HepG2 (cell line): ENCODE results near the gene ITGB2. TPM values are rescaled to one million over a fixed set of nuclear protein-coding genes. Genes with fewer than 3 reads are reported as not detected.

Source experiments
- CAMTA2 ChIP-seq: sonication (generic); formaldehyde crosslinking; IDR thresholded peaks from 2 replicates; pipeline ENCODE4 v1.4.0; 2020; ENCODE audit warnings: mild to moderate bottlenecking, missing genetic modification reagents, borderline replicate concordance
- ETV6 ChIP-seq: sonication (generic); formaldehyde crosslinking; conservative IDR thresholded peaks from 2 replicates; pipeline ENCODE4 v1.4.0; 2020; ENCODE audit warnings: missing genetic modification reagents
- KLF11 ChIP-seq: IDR thresholded peaks from 2 replicates; pipeline ENCODE4 v1.6.1; 2016; ENCODE audit warnings: missing compliant biosample characterization
- MAFG ChIP-seq: sonication (generic); formaldehyde crosslinking; IDR thresholded peaks from 2 replicates; pipeline ENCODE4 v1.5.1; 2020; ENCODE audit warnings: mild to moderate bottlenecking, missing genetic modification reagents
- MLLT10 ChIP-seq: sonication (generic); formaldehyde crosslinking; IDR thresholded peaks from 2 replicates; pipeline ENCODE4 v1.4.0; 2020; ENCODE audit warnings: missing genetic modification reagents
- NFE2 ChIP-seq: sonication (generic); formaldehyde crosslinking; IDR thresholded peaks from 2 replicates; pipeline ENCODE4 v1.4.0; 2020; ENCODE audit warnings: missing genetic modification reagents
- POLR2G ChIP-seq: fragments of 200-400 bp; formaldehyde crosslinking; IDR thresholded peaks from 2 replicates; pipeline ENCODE4 v1.6.1; 2018; ENCODE audit warnings: mild to moderate bottlenecking, low read depth, low read length, moderate library complexity
- SALL1 ChIP-seq: sonication (generic); formaldehyde crosslinking; IDR thresholded peaks from 2 replicates; pipeline ENCODE4 v1.8.0; 2022; ENCODE audit warnings: mild to moderate bottlenecking, missing genetic modification reagents
- SMC3 ChIP-seq: IDR thresholded peaks from 2 replicates; pipeline ENCODE4 v1.6.1; 2011; ENCODE audit warnings: low read length, improper control_type of control experiment
- SRSF4 ChIP-seq: fragments of 200-400 bp; formaldehyde crosslinking; IDR thresholded peaks from one replicate; pipeline ENCODE4 v1.6.1; 2018; ENCODE audit warnings: mild to moderate bottlenecking, low read depth, low read length, moderate library complexity; ENCODE audit not compliant: poor library complexity, severe bottlenecking
- TAF15 ChIP-seq: fragments of 200-400 bp; formaldehyde crosslinking; IDR thresholded peaks from one replicate; pipeline ENCODE4 v1.6.1; 2018; ENCODE audit warnings: mild to moderate bottlenecking, low read depth, low read length; ENCODE audit not compliant: poor library complexity, severe bottlenecking
- ZFP82 ChIP-seq: sonication (generic); formaldehyde crosslinking; IDR thresholded peaks from 2 replicates; pipeline ENCODE4 v1.5.1; 2020; ENCODE audit warnings: mild to moderate bottlenecking, missing genetic modification reagents, borderline replicate concordance
- ZNF230 ChIP-seq: sonication (generic); formaldehyde crosslinking; IDR thresholded peaks from 2 replicates; pipeline ENCODE4 v1.4.0; 2020; ENCODE audit warnings: mild to moderate bottlenecking, missing genetic modification reagents
- ZNF260 ChIP-seq: sonication (generic); formaldehyde crosslinking; IDR thresholded peaks from 2 replicates; pipeline ENCODE4 v1.4.0; 2020; ENCODE audit warnings: missing genetic modification reagents, low read depth, mild to moderate bottlenecking, borderline replicate concordance
- ZNF317 ChIP-seq: sonication (generic); formaldehyde crosslinking; IDR thresholded peaks from 2 replicates; pipeline ENCODE4 v1.5.0; 2020; ENCODE audit warnings: mild to moderate bottlenecking, missing genetic modification reagents
- ZNF570 ChIP-seq: sonication (generic); formaldehyde crosslinking; IDR thresholded peaks from 2 replicates; pipeline ENCODE4 v1.4.0; 2020; ENCODE audit warnings: mild to moderate bottlenecking, missing genetic modification reagents, borderline replicate concordance
- ZNF614 ChIP-seq: IDR thresholded peaks from 2 replicates; pipeline ENCODE4 v1.6.1; 2018; ENCODE audit warnings: missing biosample characterization, missing genetic modification reagents, inconsistent platforms, borderline replicate concordance
- polyA plus RNA-seq, 8 experiments: library from polyadenylated mRNA; depleted of rRNA in 3 of 8; stranded (reverse) in 7 of 8; unstranded in 1 of 8; fragments of >200 nt; fragmentation: Illumina TruSeq in 4 of 8; extraction: Trizol in 4 of 8; gene quantifications; 2 replicates each; pipeline versions ENCODE4 v1.2.1 to v1.2.3, GENCODE V29; 2011 to 2016; ENCODE audit warnings: low read depth in 4 of 8, missing spikeins in 1 of 8, mixed read lengths in 1 of 8; ENCODE audit not compliant: insufficient read depth in 1 of 8
- total RNA-seq, 5 experiments: library from RNA; depleted of rRNA; stranded (reverse); fragments of >200 nt; fragmentation: Illumina TruSeq; extraction: Trizol; gene quantifications; 2 replicates each; pipeline ENCODE4 v1.2.3, GENCODE V29; 2016; ENCODE audit warnings: low read depth in 1 of 5
- TF ChIP-seq, protein P1 (sequence below): sonication (generic); formaldehyde crosslinking; IDR thresholded peaks from 2 replicates; pipeline ENCODE4 v1.4.0; 2020; ENCODE audit warnings: missing genetic modification reagents
- TF ChIP-seq, protein P2 (sequence below), 2 experiments: sonication (generic) in 1 of 2; formaldehyde crosslinking in 1 of 2; IDR thresholded peaks; 2 replicates each; pipeline versions ENCODE4 v1.4.0 to v1.6.1; 2016 to 2020; ENCODE audit warnings: borderline replicate concordance in 1 of 2, low read depth in 1 of 2, mild to moderate bottlenecking in 1 of 2, missing genetic modification reagents in 1 of 2
- TF ChIP-seq, protein P3 (sequence below): sonication (generic); formaldehyde crosslinking; IDR thresholded peaks from 2 replicates; pipeline ENCODE4 v1.5.1; 2020; ENCODE audit warnings: missing genetic modification reagents, mild to moderate bottlenecking, borderline replicate concordance

The ITGB2 gene
- total and polyA plus RNA-seq, 2 of the 13 experiments (the other 11 are each of a cell fraction or from before 2014, with no cell fraction given) = 4.2 to 18.0 TPM

DNA sequence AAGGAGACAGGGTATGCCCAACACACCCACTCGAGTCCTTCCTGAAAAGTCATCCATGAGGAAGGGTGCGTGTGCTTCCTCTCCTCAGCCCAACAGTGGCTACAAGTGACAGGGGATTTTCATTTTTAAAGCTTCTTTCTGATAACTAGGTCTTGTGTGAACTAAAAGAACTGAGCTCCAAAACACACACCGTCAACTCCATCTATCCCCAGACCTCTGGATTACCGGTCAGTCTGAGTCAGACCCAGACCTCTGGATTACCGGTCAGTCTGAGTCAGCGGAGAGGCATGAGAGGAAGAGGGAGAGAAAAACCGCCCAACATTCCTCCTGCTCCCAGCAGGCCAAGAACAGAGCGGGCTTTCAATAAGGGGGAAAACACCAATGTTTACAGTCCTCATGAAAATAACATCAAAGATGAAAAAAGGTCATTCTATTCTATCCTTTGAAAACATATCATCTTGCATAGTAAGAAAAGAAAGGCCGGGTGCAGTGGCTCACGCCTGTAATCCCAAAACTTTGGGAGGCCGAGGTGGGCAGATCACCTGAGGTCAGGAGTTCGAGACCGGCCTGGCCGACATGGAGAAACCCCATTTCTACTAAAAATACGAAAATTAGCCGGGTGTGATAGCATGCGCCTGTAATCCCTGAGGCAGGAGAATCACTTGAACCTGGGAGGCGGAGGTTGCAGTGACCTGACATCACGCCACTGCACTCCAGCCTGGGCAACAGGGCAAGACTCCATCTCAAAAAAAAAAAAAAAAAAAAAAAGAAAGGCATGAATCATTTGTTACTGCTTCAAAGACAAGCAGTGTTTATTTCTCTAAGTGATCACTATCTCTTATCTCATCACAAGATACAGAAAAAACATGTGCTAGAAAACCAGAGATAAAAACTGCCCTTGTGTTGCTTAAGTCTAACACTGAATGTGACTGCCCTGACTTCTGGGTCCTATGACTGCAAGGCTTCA is 50.6 kb downstream of the ITGB2 start (continued):
- TF ChIP-seq TAF15 (no peak), MLLT10 (CRISPR knock-in tag) (no peak), SRSF4 (no peak), ZFP82 (no peak), SALL1 (CRISPR knock-in tag) (peak; percentile 71), ZNF230 (CRISPR knock-in tag) (no peak), ZNF317 (peak; percentile 62; the same call in 1 of the 2 replicates), ZNF614 (CRISPR knock-in tag) (0 out of 2 replicates have a peak, but pooled peaks have one; percentile 18), SMC3 (peak; percentile 10; the same call in 1 of the 2 replicates), CAMTA2 (CRISPR knock-in tag) (no peak), POLR2G (peak; percentile 66), ZNF260 (CRISPR knock-in tag) (no peak), MAFG (CRISPR knock-in tag) (no peak), ZNF570 (CRISPR knock-in tag) (no peak), NFE2 (CRISPR knock-in tag) (no peak), KLF11 (CRISPR knock-in tag) (no peak), ETV6 (CRISPR knock-in tag) (no peak)
- TF ChIP-seq, protein P1, sequence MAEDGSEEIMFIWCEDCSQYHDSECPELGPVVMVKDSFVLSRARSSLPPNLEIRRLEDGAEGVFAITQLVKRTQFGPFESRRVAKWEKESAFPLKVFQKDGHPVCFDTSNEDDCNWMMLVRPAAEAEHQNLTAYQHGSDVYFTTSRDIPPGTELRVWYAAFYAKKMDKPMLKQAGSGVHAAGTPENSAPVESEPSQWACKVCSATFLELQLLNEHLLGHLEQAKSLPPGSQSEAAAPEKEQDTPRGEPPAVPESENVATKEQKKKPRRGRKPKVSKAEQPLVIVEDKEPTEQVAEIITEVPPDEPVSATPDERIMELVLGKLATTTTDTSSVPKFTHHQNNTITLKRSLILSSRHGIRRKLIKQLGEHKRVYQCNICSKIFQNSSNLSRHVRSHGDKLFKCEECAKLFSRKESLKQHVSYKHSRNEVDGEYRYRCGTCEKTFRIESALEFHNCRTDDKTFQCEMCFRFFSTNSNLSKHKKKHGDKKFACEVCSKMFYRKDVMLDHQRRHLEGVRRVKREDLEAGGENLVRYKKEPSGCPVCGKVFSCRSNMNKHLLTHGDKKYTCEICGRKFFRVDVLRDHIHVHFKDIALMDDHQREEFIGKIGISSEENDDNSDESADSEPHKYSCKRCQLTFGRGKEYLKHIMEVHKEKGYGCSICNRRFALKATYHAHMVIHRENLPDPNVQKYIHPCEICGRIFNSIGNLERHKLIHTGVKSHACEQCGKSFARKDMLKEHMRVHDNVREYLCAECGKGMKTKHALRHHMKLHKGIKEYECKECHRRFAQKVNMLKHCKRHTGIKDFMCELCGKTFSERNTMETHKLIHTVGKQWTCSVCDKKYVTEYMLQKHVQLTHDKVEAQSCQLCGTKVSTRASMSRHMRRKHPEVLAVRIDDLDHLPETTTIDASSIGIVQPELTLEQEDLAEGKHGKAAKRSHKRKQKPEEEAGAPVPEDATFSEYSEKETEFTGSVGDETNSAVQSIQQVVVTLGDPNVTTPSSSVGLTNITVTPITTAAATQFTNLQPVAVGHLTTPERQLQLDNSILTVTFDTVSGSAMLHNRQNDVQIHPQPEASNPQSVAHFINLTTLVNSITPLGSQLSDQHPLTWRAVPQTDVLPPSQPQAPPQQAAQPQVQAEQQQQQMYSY (CRISPR knock-in tag) = no peak
- TF ChIP-seq, protein P2, sequence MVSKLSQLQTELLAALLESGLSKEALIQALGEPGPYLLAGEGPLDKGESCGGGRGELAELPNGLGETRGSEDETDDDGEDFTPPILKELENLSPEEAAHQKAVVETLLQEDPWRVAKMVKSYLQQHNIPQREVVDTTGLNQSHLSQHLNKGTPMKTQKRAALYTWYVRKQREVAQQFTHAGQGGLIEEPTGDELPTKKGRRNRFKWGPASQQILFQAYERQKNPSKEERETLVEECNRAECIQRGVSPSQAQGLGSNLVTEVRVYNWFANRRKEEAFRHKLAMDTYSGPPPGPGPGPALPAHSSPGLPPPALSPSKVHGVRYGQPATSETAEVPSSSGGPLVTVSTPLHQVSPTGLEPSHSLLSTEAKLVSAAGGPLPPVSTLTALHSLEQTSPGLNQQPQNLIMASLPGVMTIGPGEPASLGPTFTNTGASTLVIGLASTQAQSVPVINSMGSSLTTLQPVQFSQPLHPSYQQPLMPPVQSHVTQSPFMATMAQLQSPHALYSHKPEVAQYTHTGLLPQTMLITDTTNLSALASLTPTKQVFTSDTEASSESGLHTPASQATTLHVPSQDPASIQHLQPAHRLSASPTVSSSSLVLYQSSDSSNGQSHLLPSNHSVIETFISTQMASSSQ (IDR thresholded peaks at IDR 0.05; ENCODE audit: low read depth) = no peak
- TF ChIP-seq, protein P2 (CRISPR knock-in tag; IDR thresholded peaks at IDR 0.05; ENCODE audit: borderline replicate concordance) = 0 out of 2 replicates have a peak, but pooled peaks have one; percentile 32
- TF ChIP-seq, protein P3, sequence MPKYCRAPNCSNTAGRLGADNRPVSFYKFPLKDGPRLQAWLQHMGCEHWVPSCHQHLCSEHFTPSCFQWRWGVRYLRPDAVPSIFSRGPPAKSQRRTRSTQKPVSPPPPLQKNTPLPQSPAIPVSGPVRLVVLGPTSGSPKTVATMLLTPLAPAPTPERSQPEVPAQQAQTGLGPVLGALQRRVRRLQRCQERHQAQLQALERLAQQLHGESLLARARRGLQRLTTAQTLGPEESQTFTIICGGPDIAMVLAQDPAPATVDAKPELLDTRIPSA (CRISPR knock-in tag) = no peak
